HepG2 (cell line): ENCODE data around the gene CD7. TPM values are rescaled to one million over a fixed set of nuclear protein-coding genes. Genes with fewer than 3 reads are reported as not detected.

Experiments
- FLYWCH1 ChIP-seq: sonication (generic); formaldehyde crosslinking; IDR thresholded peaks from 2 replicates; pipeline ENCODE4 v1.8.1; 2023; ENCODE audit warnings: mild to moderate bottlenecking, missing genetic modification reagents
- GLI4 ChIP-seq: sonication (generic); formaldehyde crosslinking; IDR thresholded peaks from 2 replicates; pipeline ENCODE4 v1.5.1; 2020; ENCODE audit warnings: missing genetic modification reagents, mild to moderate bottlenecking, moderate library complexity, borderline replicate concordance
- IRF1 ChIP-seq: sonication (generic); formaldehyde crosslinking; IDR thresholded peaks from 2 replicates; pipeline ENCODE4 v1.4.0; 2020; ENCODE audit warnings: low read depth, mild to moderate bottlenecking, missing genetic modification reagents
- PHF21A ChIP-seq: sonication (generic); formaldehyde crosslinking; IDR thresholded peaks from 2 replicates; pipeline ENCODE4 v1.5.0; 2020; ENCODE audit warnings: mild to moderate bottlenecking, missing genetic modification reagents
- RBM39 ChIP-seq: fragments of 200-400 bp; formaldehyde crosslinking; IDR thresholded peaks from one replicate; pipeline ENCODE4 v1.6.1; 2018; ENCODE audit warnings: antibody characterized with exemption, mild to moderate bottlenecking, low read depth, low read length; ENCODE audit not compliant: poor library complexity, severe bottlenecking
- STAG1 ChIP-seq: sonication (generic); formaldehyde crosslinking; IDR thresholded peaks from 2 replicates; pipeline ENCODE4 v1.4.0; 2020; ENCODE audit warnings: missing genetic modification reagents
- TIGD3 ChIP-seq: sonication (generic); formaldehyde crosslinking; IDR thresholded peaks from 2 replicates; pipeline ENCODE4 v1.5.1; 2020; ENCODE audit warnings: mild to moderate bottlenecking, missing genetic modification reagents, borderline replicate concordance
- ZBTB26 ChIP-seq: IDR thresholded peaks from 2 replicates; pipeline ENCODE4 v1.6.1; 2016; ENCODE audit warnings: missing compliant biosample characterization, missing genetic modification reagents, borderline replicate concordance
- ZC3H13 ChIP-seq: sonication (generic); formaldehyde crosslinking; IDR thresholded peaks from 2 replicates; pipeline ENCODE4 v1.8.1; 2023; ENCODE audit warnings: mild to moderate bottlenecking, missing genetic modification reagents, moderate library complexity
- ZNF121 ChIP-seq: sonication (generic); formaldehyde crosslinking; IDR thresholded peaks from 2 replicates; pipeline ENCODE4 v1.5.0; 2020; ENCODE audit warnings: mild to moderate bottlenecking, missing genetic modification reagents
- ZNF142 ChIP-seq: sonication (generic); formaldehyde crosslinking; IDR thresholded peaks from 2 replicates; pipeline ENCODE4 v1.4.0; 2020; ENCODE audit warnings: missing genetic modification reagents
- ZNF30 ChIP-seq: sonication (generic); formaldehyde crosslinking; IDR thresholded peaks from 2 replicates; pipeline ENCODE4 v1.5.0; 2020; ENCODE audit warnings: mild to moderate bottlenecking, missing genetic modification reagents
- ZNF616 ChIP-seq: sonication (generic); formaldehyde crosslinking; IDR thresholded peaks from 2 replicates; pipeline ENCODE4 v1.5.0; 2020; ENCODE audit warnings: low read depth, mild to moderate bottlenecking, missing genetic modification reagents
- ZNF670 ChIP-seq: sonication (generic); formaldehyde crosslinking; IDR thresholded peaks from 2 replicates; pipeline ENCODE4 v1.8.0; 2022; ENCODE audit warnings: mild to moderate bottlenecking, missing genetic modification reagents, borderline replicate concordance
- ZNF7 ChIP-seq: IDR thresholded peaks from 2 replicates; pipeline ENCODE4 v1.6.1; 2016; ENCODE audit warnings: missing biosample characterization, missing genetic modification reagents
- ZNF713 ChIP-seq: sonication (generic); formaldehyde crosslinking; IDR thresholded peaks from 2 replicates; pipeline ENCODE4 v1.4.0; 2020; ENCODE audit warnings: mild to moderate bottlenecking, missing genetic modification reagents
- ZNF75D ChIP-seq: sonication (generic); formaldehyde crosslinking; IDR thresholded peaks from 2 replicates; pipeline ENCODE4 v1.8.1; 2023; ENCODE audit warnings: missing genetic modification reagents, mild to moderate bottlenecking, borderline replicate concordance
- ZNF772 ChIP-seq: sonication (generic); formaldehyde crosslinking; IDR thresholded peaks from 2 replicates; pipeline ENCODE4 v1.5.0; 2020; ENCODE audit warnings: mild to moderate bottlenecking, missing genetic modification reagents
- ZSCAN29 ChIP-seq: sonication (generic); formaldehyde crosslinking; conservative IDR thresholded peaks from 2 replicates; pipeline ENCODE4 v1.4.0; 2020; ENCODE audit warnings: mild to moderate bottlenecking, missing genetic modification reagents
- polyA plus RNA-seq, 8 experiments: library from polyadenylated mRNA; depleted of rRNA in 3 of 8; stranded (reverse) in 7 of 8; unstranded in 1 of 8; fragments of >200 nt; fragmentation: Illumina TruSeq in 4 of 8; extraction: Trizol in 4 of 8; gene quantifications; 2 replicates each; pipeline versions ENCODE4 v1.2.1 to v1.2.3, GENCODE V29; 2011 to 2016; ENCODE audit warnings: low read depth in 4 of 8, missing spikeins in 1 of 8, mixed read lengths in 1 of 8; ENCODE audit not compliant: insufficient read depth in 1 of 8
- total RNA-seq, 5 experiments: library from RNA; depleted of rRNA; stranded (reverse); fragments of >200 nt; fragmentation: Illumina TruSeq; extraction: Trizol; gene quantifications; 2 replicates each; pipeline ENCODE4 v1.2.3, GENCODE V29; 2016; ENCODE audit warnings: low read depth in 1 of 5

Gene CD7
- total and polyA plus RNA-seq, 2 of the 13 experiments (the other 11 are each of a cell fraction or from before 2014, with no cell fraction given), result 67.6 to 76.4 TPM

- TF ChIP-seq ZBTB26, result no peak; the same call in 1 of the 2 replicates
- TF ChIP-seq ZNF30 (CRISPR knock-in tag), result peak; percentile 2; the same call in 1 of the 2 replicates
- peak; percentile 46 for TF ChIP-seq RBM39
- 0 out of 2 replicates have a peak, but pooled peaks have one; percentile 66 for TF ChIP-seq GLI4 (CRISPR knock-in tag)
- TF ChIP-seq ZNF142, result no peak
- TF ChIP-seq FLYWCH1 (CRISPR knock-in tag), result 0 out of 2 replicates have a peak, but pooled peaks have one; percentile 53
- peak; percentile 86; the same call in 1 of the 2 replicates for TF ChIP-seq TIGD3 (CRISPR knock-in tag)
- peak; percentile 86; the same call in 1 of the 2 replicates for TF ChIP-seq ZNF772 (CRISPR knock-in tag)
- TF ChIP-seq IRF1 (CRISPR knock-in tag), result peak; percentile 83; the same call in 1 of the 2 replicates
- TF ChIP-seq ZNF75D, result no peak
- TF ChIP-seq ZNF121 (CRISPR knock-in tag), result peak; percentile 75
- 0 out of 2 replicates have a peak, but pooled peaks have one; percentile 71 for TF ChIP-seq ZSCAN29 (CRISPR knock-in tag)
- TF ChIP-seq STAG1 (CRISPR knock-in tag), result peak; percentile 3; the same call in 1 of the 2 replicates
- peak; percentile 72; the same call in 1 of the 2 replicates for TF ChIP-seq ZNF670 (CRISPR knock-in tag)
- TF ChIP-seq PHF21A (CRISPR knock-in tag), result peak; percentile 81; the same call in 1 of the 2 replicates
- TF ChIP-seq ZNF616, result peak; percentile 12; the same call in 1 of the 2 replicates
- TF ChIP-seq ZC3H13 (CRISPR knock-in tag), result no peak; the same call in 1 of the 2 replicates
- TF ChIP-seq ZNF7 (CRISPR knock-in tag), result no peak
- TF ChIP-seq ZNF713 (CRISPR knock-in tag), result peak; percentile 86; the same call in 1 of the 2 replicates
These were observed at the start of gene CD7 (continued) for GRCh38 chr17:82317394-82318168.
